Cardiac muscle cell (in vitro differentiated cells and primary cell): ENCODE results near the gene NOL3. TPM values are rescaled to one million over a fixed set of nuclear protein-coding genes. Genes with fewer than 3 reads are reported as not detected.

Source experiments
- DNase-seq, 2 donors: peaks; one replicate each; pipeline versions ENCODE4 v3.0.0 to v3.0.0-alpha.2; 2010 to 2017; ENCODE audit warnings: low read depth in 1 of 2, low spot score in 1 of 2
- H3K27ac ChIP-seq: fragments of 200-600 bp; sonication (generic); 2 replicates; pipeline ENCODE4 v1.5.1; 2016
- H3K27me3 ChIP-seq: fragments of 200-600 bp; sonication (generic); 2 replicates; pipeline ENCODE4 v1.6.0; 2016; ENCODE audit warnings: control low read depth
- H3K36me3 ChIP-seq: fragments of 200-600 bp; sonication (generic); 2 replicates; pipeline ENCODE4 v1.5.1; 2016; ENCODE audit warnings: control low read depth
- H3K4me1 ChIP-seq: fragments of 200-600 bp; sonication (generic); 2 replicates; pipeline ENCODE4 v1.8.1; 2017; ENCODE audit warnings: low read depth, mild to moderate bottlenecking, mixed run types
- H3K4me3 ChIP-seq: fragments of 200-600 bp; sonication (generic); 2 replicates; pipeline ENCODE4 v1.5.1; 2016; ENCODE audit warnings: mild to moderate bottlenecking
- H3K9me3 ChIP-seq: fragments of 200-600 bp; sonication (generic); 2 replicates; pipeline ENCODE4 v1.5.1; 2017; ENCODE audit warnings: low read depth, mild to moderate bottlenecking, control low read depth
- CTCF ChIP-seq: IDR thresholded peaks from 2 replicates; pipeline ENCODE4 v1.5.1; 2012; ENCODE audit warnings: low read depth, mild to moderate bottlenecking, low read length
- polyA plus RNA-seq: library from polyadenylated mRNA; unstranded; fragments of >200 nt; fragmentation: Nextera tagmentation; extraction: Ambion mirVana; gene quantifications from 2 replicates; pipeline ENCODE4 v1.2.1, GENCODE V29; 2016
- total RNA-seq: library from RNA; depleted of rRNA; stranded (reverse); fragments of >200 nt; gene quantifications from 2 replicates; pipeline ENCODE4 v1.2.3, GENCODE V29; 2016

The NOL3 gene
- total and polyA plus RNA-seq, 2 experiments from 2014 or later, result 31.1 to 40.6 TPM

GRCh38 chr16:67212766-67213165, 42.4 kb downstream of the NOL3 start:
- H3K4me3 ChIP-seq, result no peak overlapping the region
- no peaks in the 10 kb centered on the region for H3K36me3 ChIP-seq
- no peak overlapping the region for H3K27ac ChIP-seq
- no peak for DNase-seq
- no peaks in the 10 kb centered on the region for H3K27me3 ChIP-seq
- TF ChIP-seq CTCF, result no peak
- no peaks in the 10 kb centered on the region for H3K9me3 ChIP-seq
- H3K4me1 ChIP-seq, result no peaks in the 10 kb centered on the region

- no peak for DNase-seq
- H3K9me3 ChIP-seq, result no peaks in the 10 kb centered on the region
- no peak for TF ChIP-seq CTCF
- no peak overlapping the region for H3K4me3 ChIP-seq
- no peak overlapping the region for H3K27ac ChIP-seq
- H3K27me3 ChIP-seq, result no peaks in the 10 kb centered on the region
- no peaks in the 10 kb centered on the region for H3K4me1 ChIP-seq
- no peaks in the 10 kb centered on the region for H3K36me3 ChIP-seq
Measured at GRCh38 chr16:67213197-67214019, 43.1 kb downstream of the NOL3 start.

- DNase-seq, result no peak
- Histone ChIP-seq H3K4me3 (no peak overlapping the region), H3K27ac (no peak overlapping the region), H3K4me1 (no peaks in the 10 kb centered on the region), H3K36me3 (no peaks in the 10 kb centered on the region), H3K27me3 (no peaks in the 10 kb centered on the region), H3K9me3 (no peaks in the 10 kb centered on the region)
- TF ChIP-seq CTCF, result no peak
Measured at GRCh38 chr16:67215706-67216105, 45.4 kb downstream of the NOL3 start.

GRCh38 chr16:67216612-67217490, 46.5 kb downstream of the NOL3 start:
- no peaks in the 10 kb centered on the region for H3K4me1 ChIP-seq
- no peaks in the 10 kb centered on the region for H3K36me3 ChIP-seq
- no peaks in the 10 kb centered on the region for H3K27me3 ChIP-seq
- no peaks in the 10 kb centered on the region for H3K9me3 ChIP-seq
- no peak overlapping the region for H3K27ac ChIP-seq
- peak in 1 of 2 donors; percentile 44 for DNase-seq
- TF ChIP-seq CTCF, result no peak
- no peak overlapping the region for H3K4me3 ChIP-seq

- Histone ChIP-seq H3K27ac (no peak overlapping the region), H3K27me3 (no peaks in the 10 kb centered on the region), H3K9me3 (no peaks in the 10 kb centered on the region), H3K4me1 (no peaks in the 10 kb centered on the region), H3K36me3 (no peaks in the 10 kb centered on the region), H3K4me3 (no peak overlapping the region)
- TF ChIP-seq CTCF, result no peak
- no peak for DNase-seq
Measured at GRCh38 chr16:67223992-67224391, 53.7 kb downstream of the NOL3 start.

Other genes with a start within 250 kb of the NOL3 start
- 51.6 and 246 TPM in 2 replicates for gene RRAD, start 245.0 kb upstream of the NOL3 start, total RNA-seq
- 73.8 and 318 TPM in 2 replicates for gene RRAD, start 245.0 kb upstream of the NOL3 start, polyA plus RNA-seq
- gene CIAO2B, start 236.1 kb upstream of the NOL3 start, total RNA-seq, result 151 and 184 TPM in 2 replicates
- 194 and 242 TPM in 2 replicates for gene CIAO2B, start 236.1 kb upstream of the NOL3 start, polyA plus RNA-seq
- 67.9 and 84.2 TPM in 2 replicates for gene CES2, start 235.0 kb upstream of the NOL3 start, total RNA-seq
- gene CES2, start 235.0 kb upstream of the NOL3 start, polyA plus RNA-seq, result 69.1 and 94.3 TPM in 2 replicates
- 6.2 and 12.8 TPM in 2 replicates for gene CES3, start 209.3 kb upstream of the NOL3 start, total RNA-seq
- gene CES3, start 209.3 kb upstream of the NOL3 start, polyA plus RNA-seq, result 4.7 and 6.4 TPM in 2 replicates
- 12.4 and 15.7 TPM in 2 replicates for gene CES4A, start 181.9 kb upstream of the NOL3 start, total RNA-seq
- 14.7 and 19.9 TPM in 2 replicates for gene CES4A, start 181.9 kb upstream of the NOL3 start, polyA plus RNA-seq
- 94.8 and 197 TPM in 2 replicates for gene CBFB, start 141.4 kb upstream of the NOL3 start, total RNA-seq
- 66.3 and 78.5 TPM in 2 replicates for gene CBFB, start 141.4 kb upstream of the NOL3 start, polyA plus RNA-seq
- 10.3 and 10.8 TPM in 2 replicates for gene PHAF1, start 60.6 kb upstream of the NOL3 start, total RNA-seq
- gene PHAF1, start 60.6 kb upstream of the NOL3 start, polyA plus RNA-seq, result 18.1 and 18.4 TPM in 2 replicates
- gene B3GNT9, start 19.5 kb upstream of the NOL3 start, total RNA-seq, result 28.0 and 34.7 TPM in 2 replicates
- 18.0 and 30.4 TPM in 2 replicates for gene B3GNT9, start 19.5 kb upstream of the NOL3 start, polyA plus RNA-seq
- gene TRADD, start 10.6 kb upstream of the NOL3 start, total RNA-seq, result 5.4 and 12.2 TPM in 2 replicates
- 6.7 and 11.9 TPM in 2 replicates for gene TRADD, start 10.6 kb upstream of the NOL3 start, polyA plus RNA-seq
- 8.7 and 9.0 TPM in 2 replicates for gene FBXL8, start 10.6 kb upstream of the NOL3 start, total RNA-seq
- 6.8 and 9.3 TPM in 2 replicates for gene FBXL8, start 10.6 kb upstream of the NOL3 start, polyA plus RNA-seq
- 0.63 and 7.9 TPM in 2 replicates for gene HSF4, start 5.8 kb upstream of the NOL3 start, total RNA-seq
- gene HSF4, start 5.8 kb upstream of the NOL3 start, polyA plus RNA-seq, result 1.7 and 2.6 TPM in 2 replicates
- 57.8 and 78.1 TPM in 2 replicates for gene MATCAP1, start 13.4 kb downstream of the NOL3 start, total RNA-seq
- 47.8 and 53.7 TPM in 2 replicates for gene MATCAP1, start 13.4 kb downstream of the NOL3 start, polyA plus RNA-seq
- 2.9 and 3.7 TPM in 2 replicates for gene EXOC3L1, start 19.6 kb downstream of the NOL3 start, total RNA-seq
- 2.8 and 4.3 TPM in 2 replicates for gene EXOC3L1, start 19.6 kb downstream of the NOL3 start, polyA plus RNA-seq
- gene E2F4, start 21.6 kb downstream of the NOL3 start, total RNA-seq, result 85.2 and 99.4 TPM in 2 replicates
- 66.2 and 68.0 TPM in 2 replicates for gene E2F4, start 21.6 kb downstream of the NOL3 start, polyA plus RNA-seq
- 0.28 and 1.1 TPM in 2 replicates for gene ELMO3, start 28.6 kb downstream of the NOL3 start, total RNA-seq
- 0.15 and 0.97 TPM in 2 replicates for gene ELMO3, start 28.6 kb downstream of the NOL3 start, polyA plus RNA-seq
- 29.6 and 30.2 TPM in 2 replicates for gene TMEM208, start 56.6 kb downstream of the NOL3 start, total RNA-seq
- gene TMEM208, start 56.6 kb downstream of the NOL3 start, polyA plus RNA-seq, result 64.5 and 89.0 TPM in 2 replicates
- gene FHOD1, start 76.9 kb downstream of the NOL3 start, total RNA-seq, result 12.0 and 17.9 TPM in 2 replicates
- 18.5 and 21.7 TPM in 2 replicates for gene FHOD1, start 76.9 kb downstream of the NOL3 start, polyA plus RNA-seq
- gene SLC9A5, start 78.4 kb downstream of the NOL3 start, total RNA-seq, result 1.6 and 4.6 TPM in 2 replicates
- gene SLC9A5, start 78.4 kb downstream of the NOL3 start, polyA plus RNA-seq, result 4.5 and 8.4 TPM in 2 replicates
- gene PLEKHG4, start 109.0 kb downstream of the NOL3 start, total RNA-seq, result 3.6 and 6.8 TPM in 2 replicates
- gene PLEKHG4, start 109.0 kb downstream of the NOL3 start, polyA plus RNA-seq, result 1.0 and 5.2 TPM in 2 replicates
- 0.21 and 1.9 TPM in 2 replicates for gene KCTD19, start 156.2 kb downstream of the NOL3 start, total RNA-seq
- 1.6 TPM in 1 of 2 replicates, not detected in the other for gene KCTD19, start 156.2 kb downstream of the NOL3 start, polyA plus RNA-seq
- gene LRRC36, start 156.3 kb downstream of the NOL3 start, total RNA-seq, result 0.11 and 0.45 TPM in 2 replicates
- 0.75 TPM in 1 of 2 replicates, not detected in the other for gene LRRC36, start 156.3 kb downstream of the NOL3 start, polyA plus RNA-seq
- 2.5 and 4.6 TPM in 2 replicates for gene TPPP3, start 223.0 kb downstream of the NOL3 start, total RNA-seq
- gene TPPP3, start 223.0 kb downstream of the NOL3 start, polyA plus RNA-seq, result 6.2 and 7.2 TPM in 2 replicates
- 17.4 and 18.7 TPM in 2 replicates for gene ZDHHC1, start 245.9 kb downstream of the NOL3 start, total RNA-seq
- gene ZDHHC1, start 245.9 kb downstream of the NOL3 start, polyA plus RNA-seq, result 19.1 and 22.4 TPM in 2 replicates